NCI-H2171 (cell line): Measurements from ENCODE around the gene TSHR.

Experiments
- DNase-seq: peaks from one replicate; lab custom pipeline; 2025; lab: John Stamatoyannopoulos, UW

TSHR gene

GRCh38 chr14:81137316-81137715 is 181.9 kb downstream of the TSHR start:
- no peak for DNase-seq

- DNase-seq = no peak
Measured at GRCh38 chr14:81138429-81138828, 183.0 kb downstream of the TSHR start.

GRCh38 chr14:81141426-81141825 is 186.0 kb downstream of the TSHR start:
- no peak for DNase-seq

GRCh38 chr14:81143793-81144192 is 188.4 kb downstream of the TSHR start:
- no peak for DNase-seq

- DNase-seq = no peak
Measured at GRCh38 chr14:81144824-81145603, 189.6 kb downstream of the TSHR start.

GRCh38 chr14:81147140-81147897 is 191.9 kb downstream of the TSHR start:
- DNase-seq = no peak

- DNase-seq = no peak
Measured at GRCh38 chr14:81148635-81149034, 193.2 kb downstream of the TSHR start.

GRCh38 chr14:81153187-81153586 is 197.8 kb downstream of the TSHR start:
- no peak for DNase-seq

- no peak for DNase-seq
Measured at GRCh38 chr14:81157431-81157830, 202.0 kb downstream of the TSHR start.

- no peak for DNase-seq
Measured at GRCh38 chr14:81161088-81161487, 205.7 kb downstream of the TSHR start.

- no peak for DNase-seq
Measured at GRCh38 chr14:81161749-81162148, 206.3 kb downstream of the TSHR start.

- no peak for DNase-seq
Measured at GRCh38 chr14:81162941-81163340, 207.5 kb downstream of the TSHR start.

- DNase-seq = peak; percentile 64
Measured at GRCh38 chr14:81164167-81164774, 208.8 kb downstream of the TSHR start.

GRCh38 chr14:81165188-81165587 is 209.8 kb downstream of the TSHR start:
- DNase-seq = no peak

- no peak for DNase-seq
Measured at GRCh38 chr14:81166121-81166520, 210.7 kb downstream of the TSHR start.

- no peak for DNase-seq
Measured at GRCh38 chr14:81169267-81169666, 213.8 kb downstream of the TSHR start.

GRCh38 chr14:81169711-81170103 is 214.3 kb downstream of the TSHR start:
- peak; percentile 28 for DNase-seq

- peak; percentile 91 for DNase-seq
Measured at GRCh38 chr14:81170104-81170828, 214.8 kb downstream of the TSHR start.

- DNase-seq = no peak
Measured at GRCh38 chr14:81170829-81171195, 215.4 kb downstream of the TSHR start.

- DNase-seq = no peak
Measured at GRCh38 chr14:81172353-81172752, 216.9 kb downstream of the TSHR start.

GRCh38 chr14:81172881-81173280 is 217.5 kb downstream of the TSHR start:
- DNase-seq = no peak

- no peak for DNase-seq
Measured at GRCh38 chr14:81176241-81176640, 220.8 kb downstream of the TSHR start.
